NT2/D1 (cell line): Measurements from ENCODE around the gene ZNF678.

Experiments
- SUZ12 ChIP-seq: IDR thresholded peaks from 2 replicates; pipeline ENCODE4 v1.6.1; 2011; ENCODE audit not compliant: insufficient read length, insufficient read depth; ENCODE audit errors: extremely low read depth
- YY1 ChIP-seq: IDR thresholded peaks from 2 replicates; pipeline ENCODE4 v1.6.1; 2011; ENCODE audit not compliant: insufficient read length, insufficient read depth
- ZNF274 ChIP-seq: IDR thresholded peaks from 2 replicates; pipeline ENCODE4 v1.6.1; 2011; ENCODE audit warnings: mild to moderate bottlenecking, low read depth, low read length

DNA sequence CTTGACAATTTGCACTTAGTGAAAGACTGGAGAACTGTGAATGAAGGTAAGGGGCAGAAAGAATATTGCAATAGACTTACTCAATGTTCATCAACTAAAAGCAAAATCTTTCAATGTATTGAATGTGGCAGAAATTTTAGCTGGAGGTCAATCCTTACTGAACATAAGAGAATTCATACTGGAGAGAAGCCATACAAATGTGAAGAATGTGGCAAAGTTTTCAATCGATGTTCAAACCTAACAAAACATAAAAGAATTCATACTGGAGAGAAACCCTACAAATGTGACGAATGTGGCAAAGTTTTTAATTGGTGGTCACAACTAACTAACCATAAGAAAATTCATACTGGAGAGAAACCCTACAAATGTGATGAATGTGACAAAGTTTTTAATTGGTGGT is 91.1 kb downstream of the ZNF678 start:
- TF ChIP-seq SUZ12: no peak
- TF ChIP-seq ZNF274: no peak
- TF ChIP-seq YY1: no peak
